Heart right ventricle (tissue), 16 donors: ENCODE data around the gene AP3B2. TPM values are rescaled to one million over a fixed set of nuclear protein-coding genes. Genes with fewer than 3 reads are reported as not detected.

Source experiments
- ATAC-seq, 8 donors: fragments of 200-7000 bp; cut with Tn5 transposase; one replicate each; pipeline ENCODE4 v1.9.1; 2020; ENCODE audit warnings: mild to moderate bottlenecking in 8 of 8, moderate library complexity in 8 of 8, moderate number of reproducible peaks in 1 of 8
- DNase-seq, 2 donors: peaks; one replicate each; pipeline ENCODE4 v3.0.0-alpha.2; 2020
- H3K27ac ChIP-seq, 10 donors: fragments of 200-600 bp; sonication (generic) in 2 of 10; one replicate each; pipeline versions ENCODE4 v1.5.0 to v1.8.0; 2020 to 2022; ENCODE audit warnings: mild to moderate bottlenecking in 3 of 10
- H3K27me3 ChIP-seq, 7 donors: fragments of 200-600 bp; one replicate each; pipeline ENCODE4 v1.8.0; 2021 to 2022; ENCODE audit warnings: mild to moderate bottlenecking in 2 of 7
- H3K36me3 ChIP-seq, 9 donors: fragments of 200-600 bp; sonication (generic) in 1 of 9; one replicate each; pipeline versions ENCODE4 v1.5.0 to v1.8.0; 2020 to 2022; ENCODE audit warnings: mild to moderate bottlenecking in 2 of 9
- H3K4me1 ChIP-seq, 9 donors: fragments of 200-600 bp; sonication (generic) in 1 of 9; one replicate each; pipeline versions ENCODE4 v1.5.0 to v1.8.0; 2020 to 2022; ENCODE audit warnings: mild to moderate bottlenecking in 4 of 9
- H3K4me3 ChIP-seq, 10 donors: fragments of 200-600 bp; sonication (generic) in 2 of 10; one replicate each; pipeline versions ENCODE4 v1.5.0 to v1.8.0; 2020 to 2022; ENCODE audit warnings: mild to moderate bottlenecking in 7 of 10, moderate library complexity in 2 of 10
- H3K9me3 ChIP-seq, 11 donors: fragments of 200-600 bp in 10 of 11; sonication (generic) in 2 of 11; one replicate each; pipeline versions ENCODE4 v1.5.0 to v1.8.0; 2013 to 2022; ENCODE audit warnings: mild to moderate bottlenecking in 2 of 11, control low read depth in 1 of 11, moderate library complexity in 1 of 11
- WGBS, 2 donors: extraction: QIAGEN DNeasy Blood & Tissue Kit; methylation state at CpG; one replicate each; pipeline ENCODE4 v1.1.7; 2013; ENCODE audit warnings: inconsistent platforms in 1 of 2; 5-methylcytosine and 5-hydroxymethylcytosine counted together
- intact Hi-C, 10 donors: fragments of 100-400 bp; cut with DNase I; formaldehyde crosslinking; loops; one replicate each; pipeline versions ENCODE4 v1.11.1 to v1.14.2; 2022
- polyA plus RNA-seq, 2 donors: library from polyadenylated mRNA; stranded (reverse); fragments of 200-250 nt; gene quantifications; one replicate each; pipeline ENCODE4 v1.2.3, GENCODE V29; 2013
- total RNA-seq, 10 donors: library from RNA; stranded (reverse); fragmentation: NEBNext Ultra II Directional in 3 of 10; extraction: Animal tissue kit (Norgen Biotek cat#: 25700) in 3 of 10; gene quantifications; one replicate each; pipeline versions ENCODE4 v1.2.1 to v1.2.4, GENCODE V29; 2021 to 2023
- TF ChIP-seq, protein P1 (sequence below), 9 donors: fragments of 200-600 bp; sonication (generic) in 2 of 9; IDR thresholded peaks; one replicate each; pipeline versions ENCODE4 v1.5.0 to v1.8.0; 2021 to 2022; ENCODE audit warnings: antibody characterized with exemption in 9 of 9, mild to moderate bottlenecking in 5 of 9, moderate library complexity in 1 of 9
- donor health status: Arrhythmogenic right ventricular cardiomyopathy.
- donor health status: ischemic (EF 13 %, LVEDD 7.1; RV severe dilation, severe dysfunction).
- donor health status: healthy with polysubstance abuse.
- donor health status: DM: no; HTN: yes; CAD: no.
- donor health status: DM: no; HTN: no; CAD: no.
- donor health status: ischemic (EF 25% LVEDD 6.9; RV normal size, moderate dysfunction).
- donor health status: ischemic (EF 25% LVEDD 5.7; RV mildly dilated, moderate dysfunction).
- donor health status: healthy.
- donor health status: DM: yes; HTN: yes; CAD: no.
- donor health status: Ischemic cardiomyopathy.
- donor health status: ischemic (EF 35%, LVEDD 5.7; RV mildly dilated, moderate dysfunction).
- donor health status: nonischemic (EF 11% LVEDD 7.7; RV severe dilation, severe dysfunction).
- donor health status: DM: yes; HTN: yes; CAD: no.
- donor health status: PGD.
- donor health status: ischemic (EF 29% LVEDD 5.4; RV normal size, mild dysfunction).
- donor health status: nonischemic (EF 23%, LVEDD 6.1; RV moderate dilation, normal function).

The AP3B2 gene
- total and polyA plus RNA-seq, 12 donors = 0.12 to 1.4 (median 0.40) TPM; not detected in 4

DNA sequence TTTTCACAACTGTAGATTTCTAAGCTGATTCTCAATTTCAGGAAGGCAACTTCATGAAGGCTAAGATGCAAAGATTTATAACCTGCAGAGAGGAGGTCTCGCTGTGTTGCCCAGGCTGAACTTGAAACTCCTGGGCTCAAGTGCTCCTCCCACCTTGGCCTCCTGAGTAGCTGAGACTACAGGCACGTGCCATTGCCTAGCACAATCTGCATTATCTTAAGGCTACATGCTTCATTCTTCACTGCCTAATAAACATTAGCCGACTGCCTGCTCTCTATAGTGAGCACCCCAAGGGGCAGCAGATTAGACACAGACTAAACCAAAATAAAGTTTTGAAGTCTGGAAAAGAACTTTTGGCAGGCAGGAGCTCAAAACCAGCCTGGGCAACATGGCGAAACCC is 79.6 kb downstream of the AP3B2 start:
- H3K4me1 ChIP-seq = no peaks in the 10 kb centered on the region
- H3K9me3 ChIP-seq = no peaks in the 10 kb centered on the region
- intact Hi-C loops = no loop called here
- ATAC-seq (no peak), DNase-seq (no peak)
- 66% methylated on average over 4 of the region's 4 CpGs for WGBS, 2 donors
- no peak overlapping the region for H3K27ac ChIP-seq
- no peaks in the 10 kb centered on the region for H3K36me3 ChIP-seq
- peaks cover 0 to 12% (median 0%) of the 10 kb centered on the region in 7 donors for H3K27me3 ChIP-seq
- TF ChIP-seq, protein P1, sequence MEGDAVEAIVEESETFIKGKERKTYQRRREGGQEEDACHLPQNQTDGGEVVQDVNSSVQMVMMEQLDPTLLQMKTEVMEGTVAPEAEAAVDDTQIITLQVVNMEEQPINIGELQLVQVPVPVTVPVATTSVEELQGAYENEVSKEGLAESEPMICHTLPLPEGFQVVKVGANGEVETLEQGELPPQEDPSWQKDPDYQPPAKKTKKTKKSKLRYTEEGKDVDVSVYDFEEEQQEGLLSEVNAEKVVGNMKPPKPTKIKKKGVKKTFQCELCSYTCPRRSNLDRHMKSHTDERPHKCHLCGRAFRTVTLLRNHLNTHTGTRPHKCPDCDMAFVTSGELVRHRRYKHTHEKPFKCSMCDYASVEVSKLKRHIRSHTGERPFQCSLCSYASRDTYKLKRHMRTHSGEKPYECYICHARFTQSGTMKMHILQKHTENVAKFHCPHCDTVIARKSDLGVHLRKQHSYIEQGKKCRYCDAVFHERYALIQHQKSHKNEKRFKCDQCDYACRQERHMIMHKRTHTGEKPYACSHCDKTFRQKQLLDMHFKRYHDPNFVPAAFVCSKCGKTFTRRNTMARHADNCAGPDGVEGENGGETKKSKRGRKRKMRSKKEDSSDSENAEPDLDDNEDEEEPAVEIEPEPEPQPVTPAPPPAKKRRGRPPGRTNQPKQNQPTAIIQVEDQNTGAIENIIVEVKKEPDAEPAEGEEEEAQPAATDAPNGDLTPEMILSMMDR (IDR thresholded peaks at IDR 0.05) = no peak
- H3K4me3 ChIP-seq = no peak overlapping the region

DNA sequence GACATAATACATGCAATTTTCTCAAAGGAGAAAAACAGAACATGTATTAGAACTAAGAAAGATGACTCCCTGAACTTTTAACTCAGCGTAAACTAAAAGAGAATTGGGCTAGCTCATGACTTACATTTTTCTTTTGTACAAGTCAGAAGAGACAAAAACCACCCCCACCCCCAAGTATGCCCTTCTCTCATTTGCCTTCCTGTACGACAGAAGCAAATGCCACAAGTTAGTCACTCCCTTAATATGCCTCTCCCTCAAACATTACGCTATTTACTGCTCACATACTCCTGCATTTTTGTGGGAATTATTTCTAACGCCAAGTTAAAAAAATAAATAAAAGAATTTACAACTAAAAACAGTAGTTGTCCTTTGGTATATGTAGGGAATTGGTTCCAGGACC is 84.5 kb downstream of the AP3B2 start:
- DNase-seq = no peak
- H3K27ac ChIP-seq = no peak overlapping the region

DNA sequence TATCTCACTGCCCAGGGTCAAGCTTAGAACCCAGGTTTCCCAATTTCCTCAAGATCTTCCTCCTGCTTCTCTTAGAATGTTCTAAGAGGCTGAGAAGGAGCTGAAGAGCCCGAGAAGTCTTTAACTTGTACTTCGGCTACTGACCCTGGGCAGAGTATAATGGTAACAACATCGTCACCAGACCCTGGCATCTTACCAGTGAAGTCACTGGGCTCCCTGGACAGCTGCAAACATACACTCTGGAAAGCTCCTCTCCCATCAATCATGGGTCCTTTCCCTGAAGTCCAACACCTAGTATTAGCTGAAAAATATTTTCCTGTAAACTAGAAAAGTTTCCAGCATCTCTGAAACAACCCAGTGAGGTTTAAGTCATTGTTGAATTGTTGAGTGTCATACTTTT is 85.2 kb downstream of the AP3B2 start:
- 87 to 92% methylated on average over 3 of the region's 3 CpGs for WGBS, 2 donors
- H3K27me3 ChIP-seq = peaks cover 0 to 2% (median 0%) of the 10 kb centered on the region in 7 donors
- no peak overlapping the region for H3K4me3 ChIP-seq
- TF ChIP-seq, protein P1 (IDR thresholded peaks at IDR 0.05) = no peak
- ATAC-seq = no peak
- no peak for DNase-seq
- H3K9me3 ChIP-seq = no peaks in the 10 kb centered on the region
- H3K36me3 ChIP-seq = no peaks in the 10 kb centered on the region
- H3K27ac ChIP-seq = no peak overlapping the region
- intact Hi-C loops = no loop called here
- H3K4me1 ChIP-seq = no peaks in the 10 kb centered on the region

More for the DNA sequence above, 84.5 kb downstream of the AP3B2 start:
- 80 to 85% methylated on average over 4 of the region's 4 CpGs for WGBS, 2 donors
- TF ChIP-seq, protein P1 (IDR thresholded peaks at IDR 0.05) = no peak
- intact Hi-C loops = no loop called here
- no peak for ATAC-seq
- H3K9me3 ChIP-seq = no peaks in the 10 kb centered on the region
- H3K27me3 ChIP-seq = peaks cover 0 to 2% (median 0%) of the 10 kb centered on the region in 7 donors
- H3K4me3 ChIP-seq = no peak overlapping the region
- H3K4me1 ChIP-seq = no peaks in the 10 kb centered on the region
- H3K36me3 ChIP-seq = no peaks in the 10 kb centered on the region

DNA sequence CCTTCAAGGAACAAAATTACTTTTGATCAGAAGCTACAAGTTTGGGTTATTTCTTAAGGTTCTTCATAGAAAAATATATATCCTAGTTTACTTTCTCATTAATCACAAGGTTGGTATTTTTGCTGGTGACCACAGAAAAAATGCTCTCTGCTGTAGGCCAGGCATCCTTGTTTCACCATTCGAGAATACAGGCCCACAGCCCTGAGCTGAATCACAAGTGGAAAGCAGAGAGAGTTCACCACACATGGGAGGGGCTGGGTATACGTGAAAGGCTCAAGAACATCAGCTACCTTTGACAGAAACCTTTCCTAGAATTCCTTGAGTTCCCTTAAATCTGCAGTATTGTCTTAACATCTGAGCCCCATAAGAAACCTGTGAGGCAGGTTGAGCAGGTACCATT is 85.7 kb downstream of the AP3B2 start:
- Histone ChIP-seq H3K27ac (no peak overlapping the region), H3K27me3 (peaks cover 0 to 2% (median 0%) of the 10 kb centered on the region in 7 donors), H3K9me3 (no peaks in the 10 kb centered on the region), H3K36me3 (no peaks in the 10 kb centered on the region), H3K4me1 (no peaks in the 10 kb centered on the region), H3K4me3 (no peak overlapping the region)
- ATAC-seq (no peak), DNase-seq (no peak)
- TF ChIP-seq, protein P1 (IDR thresholded peaks at IDR 0.05) = no peak
- 69 to 70% methylated on average over 2 of the region's 2 CpGs for WGBS, 2 donors
- intact Hi-C loops = no loop called here
